Measurements from ENCODE around the gene SPPL2B. TPM values are rescaled to one million over a fixed set of nuclear protein-coding genes. Genes with fewer than 3 reads are reported as not detected.

The SPPL2B gene
- total RNA-seq, 6 donors from 2014 or later = 38.3 to 268 (median 61.7) TPM

GRCh38 chr19:2398735-2399305 lies 70.3 kb downstream of the SPPL2B start:
- no peak overlapping the region for H3K4me3 ChIP-seq
- H3K36me3 ChIP-seq = no peaks in the 10 kb centered on the region
- TF ChIP-seq EP300 (IDR thresholded peaks at IDR 0.05) = no peak
- TF ChIP-seq CTCF (IDR thresholded peaks at IDR 0.05) = no peak
- no peak for TF ChIP-seq POLR2AphosphoS5 (IDR thresholded peaks at IDR 0.05)
- no peak for TF ChIP-seq POLR2A (IDR thresholded peaks at IDR 0.05)
- H3K27me3 ChIP-seq = no peaks in the 10 kb centered on the region
- no peaks in the 10 kb centered on the region for H3K9me3 ChIP-seq
- WGBS, 2 donors = 87 to 88% methylated on average over 10 to 14 of the region's 14 CpGs
- DNase-seq (no peak), ATAC-seq (ENCODE audit: low FRiP score in 2 of 2) (no peak)
- no peaks in the 10 kb centered on the region for H3K4me1 ChIP-seq
- no peak overlapping the region for H3K27ac ChIP-seq

GRCh38 chr19:2399582-2399981 lies 71.1 kb downstream of the SPPL2B start:
- Histone ChIP-seq H3K4me1 (no peaks in the 10 kb centered on the region), H3K27me3 (no peaks in the 10 kb centered on the region), H3K36me3 (no peaks in the 10 kb centered on the region), H3K9me3 (no peaks in the 10 kb centered on the region), H3K27ac (no peak overlapping the region), H3K4me3 (no peak overlapping the region)
- DNase-seq (no peak), ATAC-seq (ENCODE audit: low FRiP score in 2 of 2) (no peak)
- TF ChIP-seq POLR2A (IDR thresholded peaks at IDR 0.05) (no peak), CTCF (IDR thresholded peaks at IDR 0.05) (no peak), EP300 (IDR thresholded peaks at IDR 0.05) (no peak), POLR2AphosphoS5 (IDR thresholded peaks at IDR 0.05) (no peak)
- WGBS, 2 donors = 93 to 96% methylated on average over 4 of the region's 4 CpGs

Other genes starting within 250 kb of the SPPL2B start
- gene MOB3A, start 232.4 kb upstream of the SPPL2B start, total RNA-seq = 100 to 1,000 TPM in 1 of 6 donors, 10 to 100 TPM in 5; 35.4 to 107 (median 60.7) TPM
- 10 to 100 TPM in 2 of 6 donors, 1 to 10 TPM in 3, under 1 TPM in 1; 0.59 to 61.8 (median 6.4) TPM for gene IZUMO4, start 231.8 kb upstream of the SPPL2B start, total RNA-seq
- gene AP3D1, start 177.1 kb upstream of the SPPL2B start, total RNA-seq = 100 to 1,000 TPM in 5 of 6 donors, 10 to 100 TPM in 1; 73.5 to 180 (median 115) TPM
- gene DOT1L, start 164.8 kb upstream of the SPPL2B start, total RNA-seq = 100 to 1,000 TPM in 1 of 6 donors, 10 to 100 TPM in 5; 30.3 to 104 (median 37.2) TPM
- gene PLEKHJ1, start 92.4 kb upstream of the SPPL2B start, total RNA-seq = 100 to 1,000 TPM in 2 of 6 donors, 10 to 100 TPM in 4; 67.2 to 114 (median 79.3) TPM
- 100 to 1,000 TPM in 1 of 6 donors, 10 to 100 TPM in 5; 39.8 to 104 (median 70.7) TPM for gene SF3A2, start 91.9 kb upstream of the SPPL2B start, total RNA-seq
- gene AMH, start 79.4 kb upstream of the SPPL2B start, total RNA-seq = 1 to 10 TPM; 1.1 to 6.3 (median 3.2) TPM
- 1 to 10 TPM in 3 of 6 donors, not detected in 3; 1.2 to 3.7 (median 1.7) TPM for gene JSRP1, start 72.3 kb upstream of the SPPL2B start, total RNA-seq
- gene PEAK3, start 46.5 kb upstream of the SPPL2B start, total RNA-seq = 1 to 10 TPM; 2.4 to 8.6 (median 4.6) TPM
- gene LINGO3, start 20.5 kb upstream of the SPPL2B start, total RNA-seq = under 1 TPM in 3 of 6 donors, not detected in 3; 0.10 to 0.61 (median 0.17) TPM
- 100 to 1,000 TPM in 2 of 6 donors, 10 to 100 TPM in 4; 58.6 to 127 (median 89.8) TPM for gene LSM7, start 98 bp upstream of the SPPL2B start, total RNA-seq
- gene TMPRSS9, start 31.6 kb downstream of the SPPL2B start, total RNA-seq = under 1 TPM in 4 of 6 donors, not detected in 2; 0.14 to 0.55 (median 0.26) TPM
- 10 to 100 TPM; 26.2 to 82.3 (median 40.0) TPM for gene TIMM13, start 98.9 kb downstream of the SPPL2B start, total RNA-seq
- gene LMNB2, start 128.3 kb downstream of the SPPL2B start, total RNA-seq = 10 to 100 TPM; 15.7 to 49.7 (median 28.2) TPM
- 100 to 1,000 TPM in 4 of 6 donors, 10 to 100 TPM in 2; 93.2 to 247 (median 139) TPM for gene GADD45B, start 147.4 kb downstream of the SPPL2B start, total RNA-seq

Measured in upper lobe of left lung (tissue), 6 donors.